Retinal pigment epithelial cell (primary cell): ENCODE results near the gene GOLGA6L2.

Experiments
- DNase-seq: peaks from one replicate; pipeline ENCODE4 v3.0.0-alpha.2; 2010; ENCODE audit warnings: low read depth
- H3K4me3 ChIP-seq: 2 replicates; pipeline ENCODE4 v1.5.1; 2011; ENCODE audit warnings: mild to moderate bottlenecking, low read length, control low read depth, moderate library complexity
- CTCF ChIP-seq: conservative IDR thresholded peaks from 2 replicates; pipeline ENCODE4 v1.5.1; 2011; ENCODE audit warnings: low read depth, low read length, control low read depth, inconsistent platforms

Gene GOLGA6L2

GRCh38 chr15:23397779-23398178, 49.3 kb downstream of the GOLGA6L2 start:
- no peak overlapping the region for H3K4me3 ChIP-seq
- DNase-seq, result no peak
- TF ChIP-seq CTCF, result no peak

GRCh38 chr15:23395832-23396231, 51.2 kb downstream of the GOLGA6L2 start:
- no peak for DNase-seq
- no peak for TF ChIP-seq CTCF

GRCh38 chr15:23395030-23395692, 51.9 kb downstream of the GOLGA6L2 start:
- no peak for TF ChIP-seq CTCF
- H3K4me3 ChIP-seq, result no peak overlapping the region
- no peak for DNase-seq

More at GRCh38 chr15:23395832-23396231, 51.2 kb downstream of the GOLGA6L2 start:
- H3K4me3 ChIP-seq, result no peak overlapping the region
